GM18505 (cell line): ENCODE data around the gene KDM6A.
"Not testable (repeated sequence)": the region's sequence is repeated elsewhere in the genome, so short reads cannot be mapped to it uniquely, and the experiment has no call there.

ENCODE experiments used
- ATAC-seq: cut with Tn5 transposase; IDR thresholded peaks from one replicate; pipeline ENCODE4 v1.9.1; 2021; ENCODE audit not compliant: unreplicated experiment
- POLR2A ChIP-seq: IDR thresholded peaks from 4 replicates; pipeline ENCODE4 v1.6.1; 2011; ENCODE audit warnings: borderline replicate concordance; ENCODE audit not compliant: insufficient read depth, insufficient read length; ENCODE audit errors: extremely low read depth

KDM6A gene

GRCh38 chrX:45001048-45001447 lies 128.1 kb downstream of the KDM6A start:
- no peak for TF ChIP-seq POLR2A
- ATAC-seq = no peak

GRCh38 chrX:45003085-45003484 lies 130.1 kb downstream of the KDM6A start:
- no peak for ATAC-seq
- no peak for TF ChIP-seq POLR2A

- no peak for TF ChIP-seq POLR2A
- no peak for ATAC-seq
Observed at GRCh38 chrX:45006002-45006800, 133.2 kb downstream of the KDM6A start.

- ATAC-seq = peak; percentile 83
- no peak for TF ChIP-seq POLR2A
Observed at GRCh38 chrX:45007598-45007997, 134.6 kb downstream of the KDM6A start.

GRCh38 chrX:45009371-45010000 lies 136.5 kb downstream of the KDM6A start:
- TF ChIP-seq POLR2A = no peak
- no peak for ATAC-seq

- TF ChIP-seq POLR2A = no peak
- no peak for ATAC-seq
Observed at GRCh38 chrX:45011131-45011530, 138.1 kb downstream of the KDM6A start.

GRCh38 chrX:45011597-45011996 lies 138.6 kb downstream of the KDM6A start:
- ATAC-seq = no peak
- no peak for TF ChIP-seq POLR2A

GRCh38 chrX:45017946-45018345 lies 145.0 kb downstream of the KDM6A start:
- no peak for ATAC-seq
- TF ChIP-seq POLR2A = no peak

- no peak for ATAC-seq
- TF ChIP-seq POLR2A = no peak
Observed at GRCh38 chrX:45022150-45022549, 149.2 kb downstream of the KDM6A start.

GRCh38 chrX:45024501-45024900 lies 151.5 kb downstream of the KDM6A start:
- no peak for TF ChIP-seq POLR2A
- no peak for ATAC-seq

- no peak for TF ChIP-seq POLR2A
- ATAC-seq = no peak
Observed at GRCh38 chrX:45026036-45026435, 153.0 kb downstream of the KDM6A start.

- no peak for ATAC-seq
- TF ChIP-seq POLR2A = no peak
Observed at GRCh38 chrX:45031830-45032378, 158.9 kb downstream of the KDM6A start.

- TF ChIP-seq POLR2A = no peak
- ATAC-seq = no peak
Observed at GRCh38 chrX:45035071-45035470, 162.1 kb downstream of the KDM6A start.

GRCh38 chrX:45036161-45036560 lies 163.2 kb downstream of the KDM6A start:
- no peak for ATAC-seq
- TF ChIP-seq POLR2A = no peak

GRCh38 chrX:45040137-45040536 lies 167.1 kb downstream of the KDM6A start:
- ATAC-seq = not testable (repeated sequence)

- ATAC-seq = no peak
- TF ChIP-seq POLR2A = no peak
Observed at GRCh38 chrX:45046417-45046816, 173.4 kb downstream of the KDM6A start.
